Suppressor macrophage treated with lipopolysaccharide for 4 hours (primary cell): ENCODE results near the gene COP1.

Source experiments
- DNase-seq: peaks from one replicate; pipeline ENCODE4 v3.0.0-alpha.2; 2020

Gene COP1

DNA sequence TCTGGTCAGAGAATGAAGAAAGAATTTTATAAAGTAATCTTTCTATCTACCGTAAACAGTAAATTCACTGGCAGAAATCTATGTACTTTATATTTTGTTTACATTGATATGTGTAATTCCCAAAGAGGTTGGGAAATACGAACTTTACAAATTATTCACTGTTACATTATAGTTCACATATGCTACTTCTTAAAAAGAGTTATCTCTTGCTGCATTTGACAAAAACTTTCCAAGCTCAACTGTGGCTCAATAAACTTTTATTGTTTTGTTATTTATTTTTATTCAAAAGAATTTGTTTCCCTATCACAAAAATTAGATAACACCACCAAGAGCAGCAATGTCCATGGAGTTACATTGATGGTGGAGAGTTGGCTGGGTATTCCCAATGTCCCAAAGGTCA, 262.5 kb downstream of the COP1 start:
- no peak for DNase-seq

DNA sequence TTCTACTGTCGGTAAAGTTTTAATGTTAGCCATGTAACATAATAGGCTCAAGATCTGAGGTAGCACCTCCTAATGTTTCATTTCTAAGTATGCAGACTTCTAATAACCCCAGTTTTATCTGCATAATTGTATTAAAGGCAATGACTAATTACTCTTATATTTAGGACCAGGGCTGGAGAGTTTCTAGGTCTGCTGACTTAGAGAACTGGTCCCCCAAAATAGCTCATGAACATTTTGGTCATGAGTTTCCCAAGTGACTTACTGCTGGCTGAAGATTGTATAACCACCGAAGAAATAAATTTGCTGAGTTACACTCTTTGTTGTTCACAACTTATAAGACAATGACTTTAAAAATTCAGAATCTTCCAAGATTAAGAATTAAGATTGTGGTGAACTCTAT, 265.9 kb downstream of the COP1 start:
- DNase-seq = no peak

DNA sequence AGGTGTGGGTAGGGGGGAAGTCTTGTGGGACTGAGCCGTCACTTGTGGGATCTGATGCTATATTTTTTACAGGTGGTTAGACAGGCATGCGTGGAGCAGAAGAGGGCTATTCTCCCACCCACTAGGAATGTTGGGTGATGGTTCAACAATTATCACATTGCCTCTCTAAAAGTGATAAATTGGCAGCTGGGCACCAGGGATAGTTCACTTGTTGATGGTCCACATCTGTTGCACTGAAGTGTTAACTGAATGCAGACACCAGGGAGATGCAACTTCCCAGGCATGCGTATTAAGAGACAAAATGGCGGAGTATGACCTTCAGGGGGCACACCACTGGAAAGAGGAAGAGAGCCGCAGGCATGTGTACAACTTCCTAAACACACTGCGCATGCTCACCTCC, 270.4 kb downstream of the COP1 start:
- DNase-seq = no peak

GRCh38 chr1:175935566-175936115, 271.4 kb downstream of the COP1 start:
- no peak for DNase-seq

DNA sequence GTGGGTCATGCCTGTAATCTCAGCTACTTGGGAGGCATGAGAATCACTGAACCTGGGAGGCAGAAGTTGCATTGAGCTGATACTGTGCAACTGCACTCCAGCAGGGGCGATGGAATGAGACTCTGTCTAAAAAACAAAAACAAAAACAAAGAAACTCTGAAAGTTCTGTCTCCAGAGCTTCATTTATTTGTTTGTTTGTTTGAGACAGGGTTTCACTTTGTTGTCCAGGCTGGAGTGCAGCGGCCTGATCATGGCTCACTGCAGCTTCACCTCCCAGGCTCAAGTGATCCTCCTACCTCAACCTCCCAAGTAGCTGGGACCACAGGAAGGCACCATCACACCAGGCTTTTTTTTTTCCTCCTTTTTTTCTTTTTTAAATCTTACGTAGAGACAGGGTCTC, 271.9 kb downstream of the COP1 start:
- DNase-seq = no peak

DNA sequence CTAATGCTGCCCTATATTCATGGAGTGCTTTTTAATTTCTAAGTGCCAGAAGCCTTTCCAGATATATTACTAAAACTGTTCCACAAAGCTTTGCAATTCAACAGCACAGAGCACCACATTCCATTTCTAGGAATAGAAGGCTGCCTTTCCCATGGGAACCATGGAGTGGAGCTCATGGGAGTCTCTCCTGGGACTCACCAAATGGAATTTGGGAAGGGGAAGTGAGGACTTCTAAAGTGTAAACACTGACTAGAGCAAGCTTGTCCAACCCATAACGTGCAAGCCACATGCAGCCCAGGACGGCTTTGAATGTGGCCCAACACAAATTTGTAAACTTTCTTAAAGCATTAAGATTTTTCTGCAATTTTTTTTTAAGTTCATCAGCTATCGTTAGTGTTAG, 273.3 kb downstream of the COP1 start:
- DNase-seq = no peak

DNA sequence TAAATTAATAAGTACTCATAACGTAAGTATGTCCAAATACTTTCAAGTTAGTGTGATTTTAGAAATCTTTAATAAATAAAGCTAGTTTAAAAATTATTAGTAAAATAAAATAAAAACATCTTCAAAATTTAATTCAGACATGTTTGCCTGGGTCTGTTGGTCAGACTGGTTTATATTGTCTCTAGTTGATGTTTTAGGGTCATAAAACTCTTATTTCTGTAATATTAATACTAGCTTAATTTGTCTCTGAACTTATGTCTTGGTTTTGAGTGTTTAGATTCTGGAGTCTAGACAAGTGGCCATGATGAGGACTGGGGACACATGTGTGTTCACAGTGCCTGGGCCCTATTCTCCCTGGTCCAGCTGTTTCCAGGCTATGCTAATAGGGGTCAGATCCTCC, 279.1 kb downstream of the COP1 start:
- no peak for DNase-seq

GRCh38 chr1:175922254-175922881, 284.7 kb downstream of the COP1 start:
- no peak for DNase-seq

DNA sequence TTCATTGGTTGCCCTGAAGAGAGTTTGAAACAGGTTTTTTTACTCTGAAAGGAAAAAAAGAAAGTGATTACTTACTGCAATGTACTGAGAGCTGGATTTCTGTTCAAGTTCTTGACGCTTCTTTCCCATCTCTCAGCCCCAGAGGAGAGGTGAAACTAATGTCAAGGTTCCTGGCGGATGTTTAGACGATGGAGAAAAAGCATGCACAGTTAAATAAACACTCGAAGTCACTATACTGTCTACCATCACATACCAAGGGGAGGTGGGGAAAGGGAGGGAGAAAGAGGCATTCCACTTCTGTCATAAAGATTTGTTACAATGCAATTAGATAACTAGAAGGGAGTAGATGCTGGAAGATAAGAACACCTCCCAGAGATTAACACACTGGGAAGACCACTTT, 286.7 kb downstream of the COP1 start:
- DNase-seq = no peak

DNA sequence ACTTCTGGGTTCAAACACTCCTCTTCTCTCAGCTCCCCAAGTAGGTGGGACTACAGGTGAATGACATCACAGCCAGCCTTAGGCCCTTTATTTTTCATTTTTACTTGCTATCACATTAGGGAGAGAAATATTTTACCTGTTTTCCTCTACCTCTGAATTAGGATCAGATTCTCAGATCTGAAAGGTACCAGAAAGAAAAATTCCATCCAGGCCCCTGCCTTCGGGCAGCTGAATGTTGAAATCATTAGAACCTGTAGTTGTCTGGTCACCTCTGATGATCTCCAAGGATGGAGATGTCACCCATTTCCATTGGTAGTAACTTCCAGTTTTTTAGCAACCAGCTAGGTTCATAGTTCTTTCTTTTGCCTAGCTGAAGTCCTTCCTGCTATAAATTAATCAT, 288.1 kb downstream of the COP1 start:
- DNase-seq = no peak

DNA sequence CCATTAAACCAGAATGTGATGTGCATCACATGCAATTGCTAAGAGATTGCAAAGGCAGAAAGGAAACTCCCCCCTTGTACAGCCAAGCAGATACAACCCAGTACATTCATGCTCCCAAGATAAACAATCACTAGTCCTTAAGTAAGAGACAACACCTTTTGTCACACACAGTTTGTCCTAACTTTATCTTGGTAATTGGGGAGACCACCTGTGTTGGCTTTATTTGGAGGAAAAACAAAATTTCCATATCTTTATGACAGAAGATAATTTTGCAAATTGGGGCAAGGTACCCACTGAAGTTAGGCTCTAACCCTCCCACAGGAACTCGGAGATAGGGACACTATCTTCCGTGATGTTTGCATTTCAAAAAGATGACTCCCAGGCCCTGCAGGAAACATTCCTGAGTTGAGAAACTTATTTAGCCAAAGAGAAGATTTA, 288.7 kb downstream of the COP1 start:
- no peak for DNase-seq

- no peak for DNase-seq
Measured at GRCh38 chr1:175914115-175914514, 293.0 kb downstream of the COP1 start.

- no peak for DNase-seq
Measured at GRCh38 chr1:175911138-175911537, 295.9 kb downstream of the COP1 start.

- DNase-seq = no peak
Measured at GRCh38 chr1:175906370-175906769, 300.7 kb downstream of the COP1 start.

GRCh38 chr1:175904808-175905207, 302.3 kb downstream of the COP1 start:
- DNase-seq = no peak

- no peak for DNase-seq
Measured at GRCh38 chr1:175902281-175902680, 304.8 kb downstream of the COP1 start.

GRCh38 chr1:175901076-175901836, 305.8 kb downstream of the COP1 start:
- DNase-seq = no peak

DNA sequence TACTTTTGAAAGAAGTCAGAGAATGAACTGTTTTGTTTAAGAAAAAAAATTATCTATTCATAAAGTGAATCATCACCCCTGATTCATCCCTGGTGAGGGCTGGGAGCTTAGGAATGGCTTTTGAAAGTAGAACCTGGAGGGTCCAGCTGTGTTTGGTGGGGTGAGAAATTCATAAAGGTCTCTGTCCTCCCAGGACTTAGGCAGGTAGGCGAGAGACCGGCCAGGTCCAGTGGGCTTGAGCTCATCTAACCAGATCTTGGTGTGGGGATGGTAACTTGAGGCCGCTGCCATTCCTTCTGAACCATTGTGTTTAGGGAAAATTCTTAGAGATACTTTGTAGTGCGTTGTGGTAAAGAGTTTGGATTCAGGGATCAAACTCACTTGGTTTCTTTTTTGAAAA, 306.9 kb downstream of the COP1 start:
- DNase-seq = no peak

- no peak for DNase-seq
Measured at GRCh38 chr1:175895966-175896365, 311.1 kb downstream of the COP1 start.
